ENCODE measurements around the gene LTBP1. TPM values are rescaled to one million over a fixed set of nuclear protein-coding genes. Genes with fewer than 3 reads are reported as not detected.

Gene LTBP1
- total RNA-seq, 4 donors from 2014 or later, result 15.8 to 56.7 (median 28.3) TPM

GRCh38 chr2:32932825-32933755, 13.7 kb upstream of the LTBP1 start:
- H3K27me3 ChIP-seq, result peaks cover 3% of the 10 kb centered on the region
- TF ChIP-seq CTCF (IDR thresholded peaks at IDR 0.05), result no peak
- TF ChIP-seq POLR2A (IDR thresholded peaks at IDR 0.05), result no peak
- intact Hi-C loops (cut with DNase I; ENCODE audit: low total_unique reads), result no loop called here

GRCh38 chr2:32933756-32934095, 13.0 kb upstream of the LTBP1 start:
- no peaks in the 10 kb centered on the region for H3K9me3 ChIP-seq
- WGBS, 2 donors (ENCODE audit: low coverage in 1 of 2), result 83 to 87% methylated on average over 1 to 5 of the region's 5 CpGs
- no peaks in the 10 kb centered on the region for H3K4me1 ChIP-seq
- intact Hi-C loops (cut with DNase I; ENCODE audit: low total_unique reads) (no loop called here), in situ Hi-C loops (cut with MboI; ENCODE audit: low pct_ligation_motif_present in 1 of 4, low pct_unique_long_range_greater_than_20kb in 1 of 4, low sequenced_read_pairs in 3 of 4) (no loop called here)
- no peak for DNase-seq
- TF ChIP-seq EP300 (IDR thresholded peaks at IDR 0.05; ENCODE audit: low read depth) (no peak), POLR2A (IDR thresholded peaks at IDR 0.05) (no peak), CTCF (IDR thresholded peaks at IDR 0.05) (no peak), POLR2AphosphoS5 (IDR thresholded peaks at IDR 0.05) (no peak)
- H3K27me3 ChIP-seq, result peaks cover 4% of the 10 kb centered on the region
- H3K4me3 ChIP-seq, result no peak overlapping the region
- H3K36me3 ChIP-seq, result no peaks in the 10 kb centered on the region
- no peak overlapping the region for H3K27ac ChIP-seq

More at GRCh38 chr2:32932825-32933755, 13.7 kb upstream of the LTBP1 start:
- Histone ChIP-seq H3K9me3 (no peaks in the 10 kb centered on the region), H3K4me1 (no peaks in the 10 kb centered on the region), H3K4me3 (no peak overlapping the region), H3K27ac (no peak overlapping the region), H3K36me3 (no peaks in the 10 kb centered on the region)
- in situ Hi-C loops (cut with MboI; ENCODE audit: low pct_ligation_motif_present in 1 of 4, low pct_unique_long_range_greater_than_20kb in 1 of 4, low sequenced_read_pairs in 3 of 4), result no loop called here
- 83 to 85% methylated on average over 7 to 11 of the region's 11 CpGs for WGBS, 2 donors (ENCODE audit: low coverage in 1 of 2)
- no peak for DNase-seq

- in situ Hi-C loops (cut with MboI; ENCODE audit: low pct_ligation_motif_present in 1 of 4, low pct_unique_long_range_greater_than_20kb in 1 of 4, low sequenced_read_pairs in 3 of 4) (no loop called here), intact Hi-C loops (cut with DNase I; ENCODE audit: low total_unique reads) (no loop called here)
- TF ChIP-seq POLR2AphosphoS5 (IDR thresholded peaks at IDR 0.05), result no peak
- no peak for TF ChIP-seq POLR2A (IDR thresholded peaks at IDR 0.05)
- no peak for TF ChIP-seq CTCF (IDR thresholded peaks at IDR 0.05)
- TF ChIP-seq EP300 (IDR thresholded peaks at IDR 0.05; ENCODE audit: low read depth), result no peak
- peaks cover 10% of the 10 kb centered on the region for H3K27me3 ChIP-seq
- no peaks in the 10 kb centered on the region for H3K36me3 ChIP-seq
- H3K4me1 ChIP-seq, result peaks cover 0 to 7% (median 2%) of the 10 kb centered on the region in 4 donors
- H3K9me3 ChIP-seq, result no peaks in the 10 kb centered on the region
- H3K27ac ChIP-seq, result no peak overlapping the region
- 36 to 48% methylated on average over 13 of the region's 13 CpGs for WGBS, 2 donors (ENCODE audit: low coverage in 1 of 2)
- no peak overlapping the region for H3K4me3 ChIP-seq
- DNase-seq, result no peak
These were observed 8.9 kb upstream of the LTBP1 start for GRCh38 chr2:32937602-32938448.

GRCh38 chr2:32938934-32939333, 7.8 kb upstream of the LTBP1 start:
- H3K36me3 ChIP-seq, result no peaks in the 10 kb centered on the region
- H3K4me1 ChIP-seq, result peaks cover 0 to 11% (median 2%) of the 10 kb centered on the region in 4 donors
- DNase-seq, result no peak
- TF ChIP-seq CTCF (IDR thresholded peaks at IDR 0.05) (no peak), EP300 (IDR thresholded peaks at IDR 0.05; ENCODE audit: low read depth) (no peak), POLR2A (IDR thresholded peaks at IDR 0.05) (no peak), POLR2AphosphoS5 (IDR thresholded peaks at IDR 0.05) (no peak)
- H3K27me3 ChIP-seq, result peaks cover 10% of the 10 kb centered on the region
- in situ Hi-C loops (cut with MboI; ENCODE audit: low pct_ligation_motif_present in 1 of 4, low pct_unique_long_range_greater_than_20kb in 1 of 4, low sequenced_read_pairs in 3 of 4) (no loop called here), intact Hi-C loops (cut with DNase I; ENCODE audit: low total_unique reads) (no loop called here)
- no peak overlapping the region for H3K4me3 ChIP-seq
- no peak overlapping the region for H3K27ac ChIP-seq
- H3K9me3 ChIP-seq, result no peaks in the 10 kb centered on the region
- 86 to 89% methylated on average over 3 of the region's 3 CpGs for WGBS, 2 donors (ENCODE audit: low coverage in 1 of 2)

Measured in transverse colon (tissue), 4 donors.